ENCODE data around the gene ZC3H10. TPM values are rescaled to one million over a fixed set of nuclear protein-coding genes. Genes with fewer than 3 reads are reported as not detected.

Gene ZC3H10
- total and polyA plus RNA-seq, 4 experiments from 2014 or later, result 0.27 to 19.6 (median 10.1) TPM

DNA sequence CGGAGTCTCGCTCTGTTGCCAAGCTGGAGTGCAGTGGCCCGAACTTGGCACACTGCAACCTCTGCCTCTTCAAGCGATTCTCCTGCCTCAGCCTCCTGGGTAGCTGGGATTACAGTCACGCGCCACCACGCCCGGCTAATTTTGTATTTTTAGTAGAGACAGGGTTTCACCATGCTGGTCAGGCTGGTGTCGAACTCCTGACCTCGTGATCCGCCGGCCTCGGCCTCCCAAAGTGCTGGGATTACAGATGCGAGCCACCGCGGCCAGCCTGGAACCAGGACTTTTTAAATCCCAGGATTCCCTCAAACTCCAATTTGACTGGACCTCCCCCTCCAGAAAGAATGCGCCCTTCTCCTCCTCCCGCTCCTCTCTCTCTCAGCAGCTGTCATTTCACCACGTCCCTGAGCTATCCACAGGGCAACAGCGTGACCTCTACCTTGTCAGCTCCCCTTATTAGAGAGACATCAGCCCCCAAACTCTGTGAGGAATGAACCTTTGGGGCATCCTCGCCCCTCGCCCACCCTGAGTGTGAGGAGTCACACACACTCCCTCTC, 12.0 kb downstream of the ZC3H10 start:
- peaks cover 47 to 82% (median 55%) of the 10 kb centered on the region in 4 donors for H3K4me1 Mint-ChIP-seq
- peaks cover 47 to 57% of the 10 kb centered on the region in 2 donors for H3K36me3 Mint-ChIP-seq
- Histone ChIP-seq H3K4me3 (ENCODE audit: low read length in 2 of 2) (peak overlapping the region; percentile 81 to 96), H3K36me3 (ENCODE audit: insufficient read depth, low read length) (peaks cover 41% of the 10 kb centered on the region), H3K27ac (ENCODE audit: low read depth, low read length) (peak overlapping the region; percentile 82), H3K27me3 (ENCODE audit: insufficient read depth, low read length) (no peaks in the 10 kb centered on the region), H3K9me3 (ENCODE audit: control insufficient read depth in 1 of 2, low read length in 2 of 2) (no peaks in the 10 kb centered on the region), H3K4me1 (ENCODE audit: insufficient read depth, low read length) (peaks cover 68% of the 10 kb centered on the region)
- peaks cover 0 to 2% (median 0%) of the 10 kb centered on the region in 8 donors for H3K9me3 Mint-ChIP-seq
- ChIA-PET CTCF (ENCODE audit: partially characterized antibody) (interaction anchor here (0.9 to 4.1 kb wide), 6 partner anchors 11 to 83 kb away, joined by 3 to 41 read pairs (median 6); partner anchors contain the start of gene ZC3H10), POLR2A (ENCODE audit: partially characterized antibody) (interaction anchor here (0.6 to 9.4 kb wide), 12 partner anchors 8 to 386 kb away, joined by 3 to 245 read pairs (median 34); partner anchors contain the start of genes ANKRD52, MYL6, PA2G4 and RNF41)
- H3K27ac Mint-ChIP-seq, result peak overlapping the region; percentile 89 to 98 (median 97)
- H3K27me3 Mint-ChIP-seq, result no peaks in the 10 kb centered on the region
- intact Hi-C loops (cut with micrococcal nuclease), result loop anchor here (1.0 to 5.0 kb wide), 5 partner anchors 9 to 557 kb away; partner anchors contain the start of genes APOF, MYL6B, PA2G4 and PTGES3
- DNase-seq, result no peak
- H3K4me3 Mint-ChIP-seq, result peak overlapping the region; percentile 96 to 100 (median 98)

DNA sequence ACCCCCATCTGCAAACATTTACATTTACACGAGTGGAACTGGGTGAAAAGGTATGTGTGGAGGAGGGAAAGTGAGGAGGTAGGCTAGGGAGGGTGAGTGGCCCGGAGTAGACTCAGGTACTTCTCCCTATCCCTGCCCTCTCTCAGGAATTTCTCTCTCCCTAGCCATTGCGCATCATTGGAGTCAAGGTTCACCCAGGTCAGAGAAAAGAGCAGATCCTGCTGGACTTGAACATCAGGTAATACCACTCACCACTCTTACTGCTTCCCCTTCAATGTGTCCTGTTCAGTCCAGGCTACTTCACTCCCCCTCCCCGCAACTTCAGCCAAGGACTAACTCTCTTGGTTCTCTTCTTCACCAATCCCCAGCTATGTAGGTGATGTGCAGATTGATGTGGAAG, 12.8 kb downstream of the ZC3H10 start:
- peak overlapping the region; percentile 38 to 81 for H3K4me3 ChIP-seq (ENCODE audit: low read length in 2 of 2)
- intact Hi-C loops (cut with micrococcal nuclease), result no loop called here
- ChIA-PET POLR2A (ENCODE audit: partially characterized antibody) (interaction anchor here (1.0 to 9.4 kb wide), 5 partner anchors 7 to 59 kb away, joined by 3 to 245 read pairs (median 178); partner anchors contain the start of genes MYL6, RPL41, SMARCC2 and ZC3H10), CTCF (ENCODE audit: partially characterized antibody) (interaction anchor here (0.5 to 1.2 kb wide), 4 partner anchors 57 to 84 kb away, joined by 3 to 4 read pairs (median 3); partner anchors contain the start of gene SMARCC2)
- H3K27me3 Mint-ChIP-seq, result no peaks in the 10 kb centered on the region
- DNase-seq, result no peak
- H3K4me1 ChIP-seq (ENCODE audit: insufficient read depth, low read length), result peaks cover 62% of the 10 kb centered on the region
- H3K4me3 Mint-ChIP-seq, result peak overlapping the region; percentile 61 to 100 (median 97)
- peak overlapping the region; percentile 82 for H3K27ac ChIP-seq (ENCODE audit: low read depth, low read length)
- H3K36me3 Mint-ChIP-seq, result peaks cover 48 to 61% of the 10 kb centered on the region in 2 donors
- peaks cover 0 to 2% (median 0%) of the 10 kb centered on the region in 8 donors for H3K9me3 Mint-ChIP-seq
- no peaks in the 10 kb centered on the region for H3K27me3 ChIP-seq (ENCODE audit: insufficient read depth, low read length)
- no peaks in the 10 kb centered on the region for H3K9me3 ChIP-seq (ENCODE audit: control insufficient read depth in 1 of 2, low read length in 2 of 2)
- peaks cover 47 to 81% (median 53%) of the 10 kb centered on the region in 4 donors for H3K4me1 Mint-ChIP-seq
- H3K27ac Mint-ChIP-seq, result peak overlapping the region; percentile 89 to 98 (median 97)
- peaks cover 47% of the 10 kb centered on the region for H3K36me3 ChIP-seq (ENCODE audit: insufficient read depth, low read length)

DNA sequence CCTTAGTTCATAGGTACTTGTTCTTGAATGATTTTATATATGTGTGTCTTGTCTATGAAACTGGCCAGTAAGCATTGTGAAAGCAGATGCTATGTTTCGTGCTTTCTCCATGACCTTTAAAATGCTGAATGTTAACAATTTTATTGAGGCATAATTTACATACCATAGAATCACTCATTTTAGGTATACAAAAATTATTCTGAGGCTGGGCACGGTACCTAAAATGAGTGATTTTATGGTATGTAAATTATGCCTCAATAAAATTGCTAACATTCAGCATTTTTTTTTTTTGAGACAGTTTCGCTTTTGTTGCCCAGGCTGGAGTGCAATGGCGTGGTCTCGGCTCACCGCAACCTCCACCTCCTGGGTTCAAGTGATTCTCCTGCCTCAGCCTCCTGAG, 16.8 kb downstream of the ZC3H10 start:
- peaks cover 85% of the 10 kb centered on the region for H3K36me3 ChIP-seq (ENCODE audit: insufficient read depth, low read length)
- Mint-ChIP-seq H3K27me3 (no peaks in the 10 kb centered on the region), H3K36me3 (peaks cover 79% of the 10 kb centered on the region in 2 donors), H3K4me3 (no peak overlapping the region), H3K27ac (peak overlapping the region in 2 of 7 donors; percentile 71 to 78), H3K4me1 (peaks cover 50 to 78% (median 58%) of the 10 kb centered on the region in 4 donors), H3K9me3 (no peaks in the 10 kb centered on the region)
- no peak overlapping the region for H3K27ac ChIP-seq (ENCODE audit: low read depth, low read length)
- no peak for DNase-seq
- H3K9me3 ChIP-seq (ENCODE audit: control insufficient read depth in 1 of 2, low read length in 2 of 2), result no peaks in the 10 kb centered on the region
- ChIA-PET CTCF (ENCODE audit: partially characterized antibody) (interaction anchor here (0.7 kb wide), 1 partner anchor 548 kb away, joined by 3 read pairs; no protein-coding TSS in a partner anchor), POLR2A (ENCODE audit: partially characterized antibody) (no interaction called here)
- no peaks in the 10 kb centered on the region for H3K27me3 ChIP-seq (ENCODE audit: insufficient read depth, low read length)
- intact Hi-C loops (cut with micrococcal nuclease), result no loop called here
- H3K4me3 ChIP-seq (ENCODE audit: low read length in 2 of 2), result no peak overlapping the region
- peaks cover 78% of the 10 kb centered on the region for H3K4me1 ChIP-seq (ENCODE audit: insufficient read depth, low read length)

DNA sequence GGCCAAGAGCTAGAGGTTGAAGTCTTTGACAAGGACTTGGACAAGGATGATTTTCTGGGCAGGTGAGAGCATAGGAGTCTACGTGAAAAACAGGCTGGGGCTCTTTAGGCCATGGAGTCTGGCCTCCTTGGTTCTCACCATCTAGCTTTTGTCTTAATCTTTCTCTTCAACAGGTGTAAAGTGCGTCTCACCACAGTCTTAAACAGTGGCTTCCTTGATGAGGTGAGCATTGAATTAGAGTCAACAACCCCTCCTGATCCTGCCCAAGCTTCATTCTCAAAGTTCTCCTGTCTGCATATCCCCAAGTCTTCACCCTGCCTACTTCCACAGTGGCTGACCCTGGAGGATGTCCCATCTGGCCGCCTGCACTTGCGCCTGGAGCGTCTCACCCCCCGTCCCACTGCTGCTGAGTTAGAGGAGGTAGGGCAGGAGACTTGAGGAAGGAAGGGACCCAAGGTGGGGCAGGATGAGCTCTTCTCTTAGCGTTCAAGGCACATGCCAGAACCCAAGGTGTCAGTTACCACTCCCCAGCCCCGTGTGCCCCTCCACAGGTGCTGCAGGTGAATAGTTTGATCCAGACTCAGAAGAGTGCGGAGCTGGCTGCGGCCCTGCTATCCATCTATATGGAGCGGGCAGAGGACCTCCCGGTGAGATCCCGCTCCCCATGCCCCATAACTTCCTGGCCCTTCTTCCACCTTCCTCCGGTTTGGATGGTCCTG, 19.9 kb downstream of the ZC3H10 start:
- Histone ChIP-seq H3K9me3 (ENCODE audit: control insufficient read depth in 1 of 2, low read length in 2 of 2) (no peaks in the 10 kb centered on the region), H3K4me3 (ENCODE audit: low read length in 2 of 2) (no peak overlapping the region), H3K27me3 (ENCODE audit: insufficient read depth, low read length) (no peaks in the 10 kb centered on the region), H3K27ac (ENCODE audit: low read depth, low read length) (peak overlapping the region; percentile 22), H3K4me1 (ENCODE audit: insufficient read depth, low read length) (peaks cover 74% of the 10 kb centered on the region), H3K36me3 (ENCODE audit: insufficient read depth, low read length) (peaks cover 83% of the 10 kb centered on the region)
- Mint-ChIP-seq H3K4me3 (peak overlapping the region in 7 of 8 donors; percentile 19 to 84 (median 74)), H3K36me3 (peaks cover 74 to 78% of the 10 kb centered on the region in 2 donors), H3K27me3 (no peaks in the 10 kb centered on the region), H3K27ac (peak overlapping the region; percentile 77 to 90 (median 86)), H3K9me3 (no peaks in the 10 kb centered on the region), H3K4me1 (peaks cover 41 to 72% (median 54%) of the 10 kb centered on the region in 4 donors)
- intact Hi-C loops (cut with micrococcal nuclease), result no loop called here
- CTCF ChIA-PET (ENCODE audit: partially characterized antibody), result interaction anchor here (1.4 to 5.9 kb wide), 4 partner anchors 11 to 51 kb away, joined by 4 to 22 read pairs (median 12); partner anchors contain the start of genes ESYT1, MYL6, SMARCC2 and ZC3H10
- no peak for DNase-seq
- POLR2A ChIA-PET (ENCODE audit: partially characterized antibody), result interaction anchor here (0.6 to 5.1 kb wide), 10 partner anchors 10 to 1454 kb away, joined by 3 to 63 read pairs (median 6); partner anchors contain the start of genes ESYT1, MYL6, PA2G4 and RPL41

DNA sequence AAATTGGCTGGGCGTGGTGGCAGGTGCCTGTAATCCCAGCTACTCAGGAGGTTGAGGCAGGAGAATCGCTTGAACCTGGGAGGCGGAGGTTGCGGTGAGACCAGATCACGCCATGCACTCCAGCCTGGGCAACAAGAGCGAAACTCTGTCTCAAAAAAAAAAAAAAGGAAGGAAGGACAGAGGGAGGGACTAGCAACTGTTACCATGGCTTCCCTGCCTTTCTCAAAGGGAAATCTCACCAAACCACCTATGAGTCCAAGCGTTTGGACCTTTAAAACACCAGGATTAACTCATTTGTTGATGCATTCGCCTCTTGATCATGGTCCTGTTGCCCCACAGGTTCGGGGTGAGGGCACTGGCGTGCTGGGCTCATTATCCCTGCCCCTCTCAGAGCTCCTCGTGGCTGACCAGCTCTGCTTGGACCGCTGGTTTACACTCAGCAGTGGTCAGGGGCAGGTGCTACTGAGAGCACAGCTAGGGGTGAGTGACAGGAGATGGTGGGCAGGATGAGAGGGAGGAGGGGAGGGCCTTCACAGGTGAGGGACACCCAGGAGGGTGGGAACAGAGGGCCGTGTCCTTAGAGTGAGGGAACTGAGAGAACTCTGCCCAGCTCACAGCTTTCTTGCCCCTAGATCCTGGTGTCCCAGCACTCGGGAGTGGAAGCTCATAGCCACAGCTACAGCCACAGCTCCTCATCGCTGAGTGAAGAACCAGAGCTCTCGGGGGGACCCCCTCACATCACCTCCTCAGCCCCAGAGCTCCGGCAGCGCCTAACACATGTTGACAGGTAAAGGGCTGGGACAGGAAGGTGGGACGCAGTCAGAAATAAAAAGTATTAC, 24.1 kb downstream of the ZC3H10 start:
- H3K36me3 ChIP-seq (ENCODE audit: insufficient read depth, low read length), result peaks cover 73% of the 10 kb centered on the region
- H3K27me3 Mint-ChIP-seq, result no peaks in the 10 kb centered on the region
- peaks cover 71 to 74% of the 10 kb centered on the region in 2 donors for H3K36me3 Mint-ChIP-seq
- CTCF ChIA-PET (ENCODE audit: partially characterized antibody), result interaction anchor here (1.2 to 5.9 kb wide), 5 partner anchors 9 to 47 kb away, joined by 4 to 22 read pairs (median 12); partner anchors contain the start of genes ESYT1, MYL6B and SMARCC2
- POLR2A ChIA-PET (ENCODE audit: partially characterized antibody), result interaction anchor here (1.0 to 4.0 kb wide), 4 partner anchors 15 to 46 kb away, joined by 3 to 16 read pairs (median 8); partner anchors contain the start of genes SMARCC2 and ZC3H10
- H3K4me1 ChIP-seq (ENCODE audit: insufficient read depth, low read length), result peaks cover 56% of the 10 kb centered on the region
- no peaks in the 10 kb centered on the region for H3K9me3 ChIP-seq (ENCODE audit: control insufficient read depth in 1 of 2, low read length in 2 of 2)
- H3K9me3 Mint-ChIP-seq, result no peaks in the 10 kb centered on the region
- intact Hi-C loops (cut with micrococcal nuclease), result no loop called here
- H3K4me1 Mint-ChIP-seq, result peaks cover 39 to 70% (median 54%) of the 10 kb centered on the region in 4 donors
- H3K4me3 Mint-ChIP-seq, result no peak overlapping the region
- no peak overlapping the region for H3K27ac ChIP-seq (ENCODE audit: low read depth, low read length)
- H3K27ac Mint-ChIP-seq, result peak overlapping the region in 6 of 7 donors; percentile 42 to 86 (median 64)
- no peaks in the 10 kb centered on the region for H3K27me3 ChIP-seq (ENCODE audit: insufficient read depth, low read length)
- no peak for DNase-seq
- H3K4me3 ChIP-seq (ENCODE audit: low read length in 2 of 2), result no peak overlapping the region

DNA sequence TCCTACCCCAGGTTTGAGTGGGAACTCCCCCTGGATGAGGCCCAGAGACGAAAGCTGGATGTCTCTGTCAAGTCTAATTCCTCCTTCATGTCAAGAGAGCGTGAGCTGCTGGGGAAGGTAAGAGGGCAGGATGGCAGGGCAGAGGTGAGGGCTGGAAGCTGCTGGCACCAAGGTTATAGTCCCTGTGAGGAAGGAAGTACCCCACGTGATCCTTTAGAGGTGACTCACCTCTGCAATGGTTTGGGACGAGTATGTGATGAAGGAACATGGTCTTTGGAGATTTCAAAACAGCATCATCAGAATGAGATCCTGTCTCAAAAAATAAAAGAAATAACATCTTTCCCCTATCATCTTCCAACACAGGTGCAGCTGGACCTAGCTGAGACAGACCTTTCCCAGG, 25.2 kb downstream of the ZC3H10 start:
- ChIA-PET CTCF (ENCODE audit: partially characterized antibody) (interaction anchor here (1.0 to 2.7 kb wide), 7 partner anchors 8 to 21 kb away, joined by 3 to 14 read pairs (median 6); partner anchors contain the start of genes ESYT1 and MYL6B), POLR2A (ENCODE audit: partially characterized antibody) (interaction anchor here (0.5 to 4.0 kb wide), 4 partner anchors 14 to 58 kb away, joined by 3 to 16 read pairs (median 8); partner anchors contain the start of genes SMARCC2 and ZC3H10)
- Histone ChIP-seq H3K27ac (ENCODE audit: low read depth, low read length) (no peak overlapping the region), H3K27me3 (ENCODE audit: insufficient read depth, low read length) (no peaks in the 10 kb centered on the region), H3K36me3 (ENCODE audit: insufficient read depth, low read length) (peaks cover 63% of the 10 kb centered on the region), H3K4me3 (ENCODE audit: low read length in 2 of 2) (no peak overlapping the region), H3K4me1 (ENCODE audit: insufficient read depth, low read length) (peaks cover 45% of the 10 kb centered on the region), H3K9me3 (ENCODE audit: control insufficient read depth in 1 of 2, low read length in 2 of 2) (no peaks in the 10 kb centered on the region)
- H3K4me1 Mint-ChIP-seq, result peaks cover 30 to 60% (median 44%) of the 10 kb centered on the region in 4 donors
- H3K9me3 Mint-ChIP-seq, result no peaks in the 10 kb centered on the region
- peak overlapping the region; percentile 51 to 90 (median 83) for H3K27ac Mint-ChIP-seq
- peaks cover 61 to 66% of the 10 kb centered on the region in 2 donors for H3K36me3 Mint-ChIP-seq
- H3K27me3 Mint-ChIP-seq, result no peaks in the 10 kb centered on the region
- DNase-seq, result no peak
- peak overlapping the region in 5 of 8 donors; percentile 3 to 33 (median 6) for H3K4me3 Mint-ChIP-seq
- intact Hi-C loops (cut with micrococcal nuclease), result no loop called here

All from CD4-positive, alpha-beta memory T cell (primary cell).